Heart left ventricle (tissue), 16 donors: ENCODE results near the gene ENDOD1. TPM values are rescaled to one million over a fixed set of nuclear protein-coding genes. Genes with fewer than 3 reads are reported as not detected.

Source experiments
- ATAC-seq, 4 donors: fragments of 200-7000 bp; cut with Tn5 transposase; one replicate each; pipeline ENCODE4 v1.9.1; 2020 to 2022; ENCODE audit warnings: moderate library complexity in 4 of 4, mild to moderate bottlenecking in 3 of 4, moderate number of reproducible peaks in 1 of 4
- DNase-seq, 5 donors: peaks; one replicate each; pipeline ENCODE4 v3.0.0-alpha.2; 2020
- H3K27ac ChIP-seq, 12 donors: fragments of 200-600 bp; sonication (generic) in 4 of 12; one replicate each; pipeline versions ENCODE4 v1.5.0 to v1.8.0; 2016 to 2022; ENCODE audit warnings: mild to moderate bottlenecking in 2 of 12
- H3K27me3 ChIP-seq, 9 donors: fragments of 200-600 bp; sonication (generic) in 2 of 9; one replicate each; pipeline versions ENCODE4 v1.5.1 to v1.8.0; 2016 to 2022; ENCODE audit warnings: mild to moderate bottlenecking in 3 of 9
- H3K36me3 ChIP-seq, 9 donors: fragments of 200-600 bp; sonication (generic) in 2 of 9; one replicate each; pipeline versions ENCODE4 v1.5.0 to v1.8.0; 2018 to 2022; ENCODE audit warnings: mild to moderate bottlenecking in 2 of 9
- H3K4me1 ChIP-seq, 12 donors: fragments of 200-600 bp; sonication (generic) in 4 of 12; one replicate each; pipeline versions ENCODE4 v1.5.0 to v1.8.0; 2016 to 2022; ENCODE audit warnings: mild to moderate bottlenecking in 3 of 12
- H3K4me3 ChIP-seq, 12 donors: fragments of 200-600 bp; sonication (generic) in 4 of 12; one replicate each; pipeline versions ENCODE4 v1.5.0 to v1.8.0; 2017 to 2022; ENCODE audit warnings: mild to moderate bottlenecking in 9 of 12, moderate library complexity in 4 of 12
- H3K9me3 ChIP-seq, 12 donors: fragments of 200-600 bp; sonication (generic) in 4 of 12; one replicate each; pipeline versions ENCODE4 v1.5.0 to v1.8.0; 2016 to 2022; ENCODE audit warnings: mild to moderate bottlenecking in 1 of 12
- POLR2A ChIP-seq, 2 donors: fragments of 450-650 bp; IDR thresholded peaks; one replicate each; pipeline ENCODE4 v1.6.1; 2017; ENCODE audit warnings: antibody characterized with exemption in 2 of 2, mild to moderate bottlenecking in 2 of 2, moderate library complexity in 2 of 2
- WGBS, 4 donors: extraction: QIAGEN DNeasy Blood & Tissue Kit in 2 of 4; methylation state at CpG; one replicate each; pipeline versions ENCODE4 v1.1.5 to v1.1.7; 2013 to 2018; 5-methylcytosine and 5-hydroxymethylcytosine counted together
- intact Hi-C, 10 donors: fragments of 100-400 bp; cut with DNase I; formaldehyde crosslinking; loops; one replicate each; pipeline versions ENCODE4 v1.11.1 to v1.14.2; 2022
- polyA plus RNA-seq, 2 donors: library from polyadenylated mRNA; stranded (reverse); fragments of 200-250 nt; gene quantifications; one replicate each; pipeline ENCODE4 v1.2.3, GENCODE V29; 2013
- total RNA-seq, 9 donors: library from RNA; depleted of rRNA in 2 of 9; stranded (reverse); fragments of >200 nt in 2 of 9; fragmentation: NEBNext Ultra II Directional in 3 of 9; extraction: Animal tissue kit (Norgen Biotek cat#: 25700) in 3 of 9; gene quantifications; one replicate each; pipeline versions ENCODE4 v1.1.0 to v1.2.4, GENCODE V29; 2016 to 2023
- TF ChIP-seq, protein P1 (sequence below), 12 donors: fragments of 200-600 bp; sonication (generic) in 4 of 12; IDR thresholded peaks; one replicate each; pipeline versions ENCODE4 v1.5.0 to v1.8.0; 2018 to 2022; ENCODE audit warnings: antibody characterized with exemption in 12 of 12, mild to moderate bottlenecking in 5 of 12
- donor health status: ischemic (EF 13 %, LVEDD 7.1; RV severe dilation, severe dysfunction).
- donor health status: healthy with polysubstance abuse.
- donor health status: DM: no; HTN: yes; CAD: no.
- donor health status: DM: no; HTN: no; CAD: no.
- donor health status: ischemic (EF 25% LVEDD 6.9; RV normal size, moderate dysfunction).
- donor health status: ischemic (EF 25% LVEDD 5.7; RV mildly dilated, moderate dysfunction).
- donor health status: healthy.
- donor health status: DM: yes; HTN: yes; CAD: no.
- donor health status: ischemic (EF 35%, LVEDD 5.7; RV mildly dilated, moderate dysfunction).
- donor health status: nonischemic (EF 11% LVEDD 7.7; RV severe dilation, severe dysfunction).
- donor health status: DM: yes; HTN: yes; CAD: no.
- donor health status: PGD.
- donor health status: ischemic (EF 29% LVEDD 5.4; RV normal size, mild dysfunction).
- donor health status: nonischemic (EF 23%, LVEDD 6.1; RV moderate dilation, normal function).

Gene ENDOD1
- total and polyA plus RNA-seq, 11 donors, result 4.0 to 28.5 (median 12.8) TPM

DNA sequence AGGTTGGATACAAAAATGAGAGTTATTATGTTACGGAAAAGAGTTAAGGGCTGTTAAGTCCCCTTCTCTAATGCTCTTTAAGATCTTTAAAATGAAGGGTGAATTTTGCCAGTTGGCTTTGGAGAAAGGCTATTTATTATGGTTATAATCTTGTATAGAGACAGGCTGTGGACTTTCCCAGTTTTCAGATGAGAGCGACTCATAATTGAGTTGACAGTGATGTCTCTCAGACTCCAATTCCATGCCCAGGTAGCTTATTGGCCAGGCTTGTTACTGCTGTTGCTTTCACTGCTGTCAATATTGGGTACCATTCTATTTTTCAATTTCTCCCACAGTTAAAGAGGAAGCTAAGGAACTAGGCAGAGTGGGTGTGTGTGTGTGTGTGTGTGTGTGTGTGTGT is 13.1 kb downstream of the ENDOD1 start:
- TF ChIP-seq POLR2A (IDR thresholded peaks at IDR 0.05), result no peak
- TF ChIP-seq, protein P1, sequence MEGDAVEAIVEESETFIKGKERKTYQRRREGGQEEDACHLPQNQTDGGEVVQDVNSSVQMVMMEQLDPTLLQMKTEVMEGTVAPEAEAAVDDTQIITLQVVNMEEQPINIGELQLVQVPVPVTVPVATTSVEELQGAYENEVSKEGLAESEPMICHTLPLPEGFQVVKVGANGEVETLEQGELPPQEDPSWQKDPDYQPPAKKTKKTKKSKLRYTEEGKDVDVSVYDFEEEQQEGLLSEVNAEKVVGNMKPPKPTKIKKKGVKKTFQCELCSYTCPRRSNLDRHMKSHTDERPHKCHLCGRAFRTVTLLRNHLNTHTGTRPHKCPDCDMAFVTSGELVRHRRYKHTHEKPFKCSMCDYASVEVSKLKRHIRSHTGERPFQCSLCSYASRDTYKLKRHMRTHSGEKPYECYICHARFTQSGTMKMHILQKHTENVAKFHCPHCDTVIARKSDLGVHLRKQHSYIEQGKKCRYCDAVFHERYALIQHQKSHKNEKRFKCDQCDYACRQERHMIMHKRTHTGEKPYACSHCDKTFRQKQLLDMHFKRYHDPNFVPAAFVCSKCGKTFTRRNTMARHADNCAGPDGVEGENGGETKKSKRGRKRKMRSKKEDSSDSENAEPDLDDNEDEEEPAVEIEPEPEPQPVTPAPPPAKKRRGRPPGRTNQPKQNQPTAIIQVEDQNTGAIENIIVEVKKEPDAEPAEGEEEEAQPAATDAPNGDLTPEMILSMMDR (IDR thresholded peaks at IDR 0.05), result no peak
- Histone ChIP-seq H3K9me3 (no peaks in the 10 kb centered on the region), H3K4me3 (no peak overlapping the region), H3K36me3 (peaks cover 0 to 12% (median 0%) of the 10 kb centered on the region in 9 donors), H3K27ac (no peak overlapping the region), H3K4me1 (peaks cover 0 to 18% (median 4%) of the 10 kb centered on the region in 12 donors), H3K27me3 (no peaks in the 10 kb centered on the region)
- 96 to 99% (median 97%) methylated on average over 2 of the region's 2 CpGs for WGBS, 4 donors
- no peak for ATAC-seq
- intact Hi-C loops, result no loop called here
- no peak for DNase-seq

DNA sequence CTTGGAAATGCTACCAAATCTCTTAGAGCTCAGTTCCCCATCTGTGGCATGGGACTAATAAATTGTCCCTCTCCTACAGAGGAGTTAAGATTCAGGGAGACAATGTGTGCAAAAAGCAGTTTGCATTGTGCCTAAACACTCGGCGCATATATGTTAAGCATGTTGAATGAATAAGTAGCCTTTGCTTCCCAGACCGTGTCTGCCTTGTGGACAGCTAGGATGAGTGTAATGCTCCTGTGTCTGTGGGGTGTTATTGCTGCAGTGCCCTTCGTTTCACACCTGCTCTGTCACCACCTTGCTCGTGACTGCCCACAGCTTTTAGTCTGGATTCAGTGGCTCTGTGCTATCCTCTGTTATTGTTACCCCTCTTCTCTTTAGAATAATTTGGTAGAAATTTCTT is 14.1 kb downstream of the ENDOD1 start:
- H3K4me3 ChIP-seq, result no peak overlapping the region
- no peak for TF ChIP-seq POLR2A (IDR thresholded peaks at IDR 0.05)
- TF ChIP-seq, protein P1 (IDR thresholded peaks at IDR 0.05), result no peak
- intact Hi-C loops, result no loop called here

DNA sequence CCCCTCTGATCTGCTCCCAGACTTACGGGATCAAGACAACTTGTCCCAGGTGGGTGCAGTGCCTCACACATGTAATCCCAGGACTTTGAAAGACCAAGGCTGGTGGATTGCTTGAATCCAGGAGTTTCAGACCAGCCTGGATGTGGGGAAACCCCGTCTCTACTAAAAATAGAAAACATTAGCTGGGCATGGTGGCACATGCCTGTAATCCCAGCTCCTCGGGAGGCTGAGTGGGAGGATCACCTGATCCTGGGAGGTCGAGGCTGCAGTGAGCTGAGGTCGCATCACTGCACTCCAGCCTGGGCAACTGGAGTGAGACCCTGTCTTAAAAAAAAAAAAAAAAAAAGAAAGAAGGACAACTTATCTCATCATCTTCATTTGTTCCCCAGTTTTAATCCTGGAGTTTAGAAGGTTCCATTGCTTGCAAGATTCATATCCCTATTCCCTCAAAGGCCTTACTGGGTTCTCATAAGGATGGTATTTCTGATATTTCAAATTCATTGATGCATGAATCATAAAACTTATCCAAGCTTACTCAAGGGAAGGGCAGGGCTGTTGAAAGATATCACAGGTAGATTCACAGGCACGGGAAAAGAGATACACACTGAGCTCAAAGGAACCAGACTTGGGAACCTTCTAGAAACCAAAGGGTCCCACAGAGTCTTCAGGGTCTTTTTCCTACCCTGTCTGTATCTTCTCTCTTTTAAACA is 14.6 kb downstream of the ENDOD1 start:
- no peaks in the 10 kb centered on the region for H3K27me3 ChIP-seq
- ATAC-seq, result no peak
- TF ChIP-seq, protein P1 (IDR thresholded peaks at IDR 0.05), result no peak
- TF ChIP-seq POLR2A (IDR thresholded peaks at IDR 0.05), result no peak
- no peak overlapping the region for H3K27ac ChIP-seq
- intact Hi-C loops, result no loop called here
- H3K9me3 ChIP-seq, result no peaks in the 10 kb centered on the region
- peaks cover 0 to 33% (median 17%) of the 10 kb centered on the region in 12 donors for H3K4me1 ChIP-seq
- no peak overlapping the region for H3K4me3 ChIP-seq
- no peak for DNase-seq
- WGBS, 4 donors, result 78 to 87% (median 84%) methylated on average over 6 of the region's 6 CpGs
- peaks cover 0 to 12% (median 0%) of the 10 kb centered on the region in 9 donors for H3K36me3 ChIP-seq

More for the DNA sequence above, 14.1 kb downstream of the ENDOD1 start:
- H3K9me3 ChIP-seq, result no peaks in the 10 kb centered on the region
- H3K27ac ChIP-seq, result no peak overlapping the region
- H3K36me3 ChIP-seq, result peaks cover 0 to 12% (median 0%) of the 10 kb centered on the region in 9 donors
- 83 to 91% (median 86%) methylated on average over 5 of the region's 5 CpGs for WGBS, 4 donors
- ATAC-seq (no peak), DNase-seq (no peak)
- H3K4me1 ChIP-seq, result peaks cover 0 to 28% (median 11%) of the 10 kb centered on the region in 12 donors
- H3K27me3 ChIP-seq, result no peaks in the 10 kb centered on the region

DNA sequence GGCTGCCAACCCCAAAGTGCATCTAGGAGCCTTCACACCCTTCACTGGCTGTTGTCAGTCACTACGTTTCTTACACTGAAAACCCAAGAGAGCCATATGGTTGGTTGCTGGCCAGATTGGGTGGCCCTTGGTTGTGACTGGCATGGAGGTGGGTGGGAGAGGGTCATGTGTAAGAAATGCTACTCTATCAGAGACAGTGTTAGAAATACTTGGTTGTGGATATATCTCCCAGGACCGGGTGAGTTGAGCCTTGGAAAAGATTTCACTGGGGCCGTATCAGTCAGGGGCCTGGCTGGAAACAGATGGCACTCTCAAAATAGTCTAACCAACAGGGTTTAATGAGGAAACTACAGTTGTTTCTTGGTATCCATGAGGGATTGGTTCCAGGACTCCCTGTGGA is 15.2 kb downstream of the ENDOD1 start:
- DNase-seq, result no peak
- intact Hi-C loops, result no loop called here

More for the DNA sequence above, 15.2 kb downstream of the ENDOD1 start:
- ATAC-seq, result no peak
- H3K27ac ChIP-seq, result no peak overlapping the region
- TF ChIP-seq, protein P1 (IDR thresholded peaks at IDR 0.05), result no peak
- TF ChIP-seq POLR2A (IDR thresholded peaks at IDR 0.05), result no peak
- no peaks in the 10 kb centered on the region for H3K9me3 ChIP-seq
- no peaks in the 10 kb centered on the region for H3K27me3 ChIP-seq
- peaks cover 0 to 39% (median 22%) of the 10 kb centered on the region in 12 donors for H3K4me1 ChIP-seq
- WGBS, 4 donors, result 79 to 85% (median 84%) methylated on average over 3 of the region's 3 CpGs
- no peak overlapping the region for H3K4me3 ChIP-seq
- peaks cover 0 to 17% (median 0%) of the 10 kb centered on the region in 9 donors for H3K36me3 ChIP-seq
